Keratinocyte (primary cell): ENCODE measurements around the gene ASTN2. TPM values are rescaled to one million over a fixed set of nuclear protein-coding genes. Genes with fewer than 3 reads are reported as not detected.

Source experiments
- DNase-seq: peaks from one replicate; pipeline ENCODE4 v3.0.0-alpha.2; 2011; ENCODE audit warnings: low read depth, missing footprints, low spot score
- FAIRE-seq: peaks from 2 replicates; lab custom pipeline; 2011; peaks lifted over from hg19 to GRCh38; lab: Jason Lieb, UNC
- H2AFZ ChIP-seq: 2 replicates; pipeline ENCODE4 v1.6.0; 2012; ENCODE audit warnings: low read length, control low read depth, inconsistent platforms; ENCODE audit not compliant: control insufficient read depth
- H3K27ac ChIP-seq: 2 replicates; pipeline ENCODE4 v1.5.1; 2011; ENCODE audit warnings: low read length; ENCODE audit not compliant: control insufficient read depth, insufficient read depth
- H3K27me3 ChIP-seq: 3 replicates; pipeline ENCODE4 v1.6.0; 2011; ENCODE audit warnings: low read length; ENCODE audit not compliant: control insufficient read depth, insufficient read depth; ENCODE audit errors: extremely low read depth
- H3K36me3 ChIP-seq, 2 experiments: 2 replicates in 1 of 2; 3 replicates in 1 of 2; pipeline ENCODE4 v1.5.1; 2011; ENCODE audit warnings: low read length in 2 of 2, mild to moderate bottlenecking in 1 of 2; ENCODE audit not compliant: control insufficient read depth in 2 of 2, insufficient read depth in 2 of 2; ENCODE audit errors: extremely low read depth in 1 of 2
- H3K4me1 ChIP-seq: 3 replicates; pipeline ENCODE4 v1.5.1; 2011; ENCODE audit warnings: low read length; ENCODE audit not compliant: control insufficient read depth, insufficient read depth; ENCODE audit errors: extremely low read depth
- H3K4me2 ChIP-seq: 3 replicates; pipeline ENCODE4 v1.6.0; 2011; ENCODE audit warnings: low read depth, low read length; ENCODE audit not compliant: control insufficient read depth, insufficient read depth; ENCODE audit errors: extremely low read depth
- H3K4me3 ChIP-seq, 3 experiments: fragments of 200-600 bp in 1 of 3; sonication (generic) in 1 of 3; 2 replicates in 2 of 3; 3 replicates in 1 of 3; pipeline ENCODE4 v1.5.1; 2011 to 2016; ENCODE audit warnings: low read length in 3 of 3, mild to moderate bottlenecking in 3 of 3, control low read depth in 2 of 3, inconsistent platforms in 1 of 3, low read depth in 1 of 3, mixed read lengths in 1 of 3, mixed run types in 1 of 3, moderate library complexity in 1 of 3; ENCODE audit not compliant: control insufficient read depth in 2 of 3, insufficient read depth in 2 of 3; ENCODE audit errors: extremely low read depth in 1 of 3
- H3K79me2 ChIP-seq: 2 replicates; pipeline ENCODE4 v1.6.0; 2012; ENCODE audit warnings: low read length; ENCODE audit not compliant: control insufficient read depth, insufficient read depth
- H3K9ac ChIP-seq: 3 replicates; pipeline ENCODE4 v1.6.0; 2011; ENCODE audit warnings: low read length; ENCODE audit not compliant: control insufficient read depth, insufficient read depth; ENCODE audit errors: extremely low read depth
- H3K9me1 ChIP-seq: 3 replicates; pipeline ENCODE4 v1.6.0; 2011; ENCODE audit warnings: low read length; ENCODE audit not compliant: control insufficient read depth, insufficient read depth; ENCODE audit errors: extremely low read depth
- H3K9me3 ChIP-seq: 2 replicates; pipeline ENCODE4 v1.5.1; 2012; ENCODE audit warnings: low read depth, low read length; ENCODE audit not compliant: control insufficient read depth
- H4K20me1 ChIP-seq: 3 replicates; pipeline ENCODE4 v1.6.0; 2011; ENCODE audit warnings: low read length; ENCODE audit not compliant: control insufficient read depth, insufficient read depth; ENCODE audit errors: extremely low read depth
- CTCF ChIP-seq, 3 experiments: IDR thresholded peaks in 1 of 3; conservative IDR thresholded peaks in 1 of 3; optimal IDR thresholded peaks in 1 of 3; 2 replicates in 2 of 3; 3 replicates in 1 of 3; pipeline versions ENCODE3 to v1.5.1; 2011; ENCODE audit warnings: low read length in 3 of 3, mild to moderate bottlenecking in 3 of 3, moderate library complexity in 2 of 3, control low read depth in 1 of 3, inconsistent platforms in 1 of 3; ENCODE audit not compliant: insufficient read depth in 2 of 3; ENCODE audit errors: extremely low read depth in 1 of 3
- EZH2 ChIP-seq: IDR thresholded peaks from one replicate; pipeline ENCODE4 v1.6.1; 2012; ENCODE audit warnings: inconsistent platforms, mild to moderate bottlenecking, low read length, moderate library complexity
- dilution Hi-C: fragments of 300-500 bp; cut with MboI; formaldehyde crosslinking; loops from one replicate; pipeline ENCODE4 v1.7.0; 2020; ENCODE audit warnings: low sequenced_read_pairs; ENCODE audit not compliant: extremely low pct_ligation_motif_present
- polyA plus RNA-seq, 5 experiments: library from polyadenylated mRNA; depleted of rRNA in 3 of 5; stranded (reverse) in 3 of 5; stranded (forward) in 1 of 5; unstranded in 1 of 5; fragments of >200 nt; gene quantifications; 1 replicate in 1 of 5; 2 replicates in 3 of 5; 3 replicates in 1 of 5; pipeline versions ENCODE4 v1.2.1 to v1.2.3, GENCODE V29; 2011 to 2012; ENCODE audit warnings: missing spikeins in 2 of 5, low read depth in 1 of 5, low replicate concordance in 1 of 5

The ASTN2 gene
- polyA plus RNA-seq, 1 donor (not counting 4 experiments of a cell fraction or from before 2014, with no cell fraction given): 0.31 TPM

- TF ChIP-seq CTCF (optimal IDR thresholded peaks at IDR 0.05 in 1 of 3, IDR thresholded peaks at IDR 0.05 in 1 of 3, conservative IDR thresholded peaks at IDR 0.05 in 1 of 3; ENCODE audit: extremely low read depth in 1 of 3, insufficient read depth in 2 of 3, low read length in 3 of 3): no peak
- no peak for TF ChIP-seq EZH2
- H3K27ac ChIP-seq: no peak overlapping the region
- no peaks in the 10 kb centered on the region for H3K9me1 ChIP-seq
- FAIRE-seq (no peak), DNase-seq (no peak)
- dilution Hi-C loops: no loop called here
- H3K4me3 ChIP-seq: no peak overlapping the region
- H4K20me1 ChIP-seq: no peaks in the 10 kb centered on the region
- no peaks in the 10 kb centered on the region for H3K9me3 ChIP-seq
- H3K27me3 ChIP-seq: no peaks in the 10 kb centered on the region
- H3K4me2 ChIP-seq: no peak overlapping the region
- H3K79me2 ChIP-seq: no peaks in the 10 kb centered on the region
- no peak overlapping the region for H3K9ac ChIP-seq
- no peaks in the 10 kb centered on the region for H3K4me1 ChIP-seq
- no peak overlapping the region for H2AFZ ChIP-seq
- H3K36me3 ChIP-seq: no peaks in the 10 kb centered on the region
These were observed 230.7 kb downstream of the ASTN2 start for GRCh38 chr9:117184173-117184572.

- Histone ChIP-seq H3K4me2 (no peak overlapping the region), H3K79me2 (no peaks in the 10 kb centered on the region), H3K9ac (no peak overlapping the region), H3K9me3 (no peaks in the 10 kb centered on the region), H3K27me3 (no peaks in the 10 kb centered on the region), H3K4me3 (no peak overlapping the region), H3K9me1 (no peaks in the 10 kb centered on the region), H3K27ac (no peak overlapping the region), H3K4me1 (no peaks in the 10 kb centered on the region), H3K36me3 (no peaks in the 10 kb centered on the region), H4K20me1 (no peaks in the 10 kb centered on the region), H2AFZ (no peak overlapping the region)
- no peak for TF ChIP-seq CTCF (optimal IDR thresholded peaks at IDR 0.05 in 1 of 3, IDR thresholded peaks at IDR 0.05 in 1 of 3, conservative IDR thresholded peaks at IDR 0.05 in 1 of 3; ENCODE audit: extremely low read depth in 1 of 3, insufficient read depth in 2 of 3, low read length in 3 of 3)
- no peak for TF ChIP-seq EZH2
- dilution Hi-C loops: no loop called here
- FAIRE-seq (no peak), DNase-seq (no peak)
These were observed 232.8 kb downstream of the ASTN2 start for GRCh38 chr9:117182046-117182445.
